GM21381 (cell line): Measurements from ENCODE around the gene CPNE6.

Experiments used
- ATAC-seq: cut with Tn5 transposase; IDR thresholded peaks from one replicate; pipeline ENCODE4 v1.9.1; 2021; ENCODE audit warnings: mild to moderate bottlenecking, moderate library complexity; ENCODE audit not compliant: unreplicated experiment

CPNE6 gene

GRCh38 chr14:24123424-24124417 is 52.4 kb downstream of the CPNE6 start:
- ATAC-seq: no peak

- ATAC-seq: no peak
Measured at GRCh38 chr14:24126939-24127338, 55.6 kb downstream of the CPNE6 start.

GRCh38 chr14:24127673-24128072 is 56.3 kb downstream of the CPNE6 start:
- no peak for ATAC-seq
